Measurements from ENCODE around the gene PPFIA4. TPM values are rescaled to one million over a fixed set of nuclear protein-coding genes. Genes with fewer than 3 reads are reported as not detected.
A peak's percentile ranks its signal among the peaks of the same experiment; 100 is the strongest.

The PPFIA4 gene
- total RNA-seq, 1 experiment from 2014 or later = 21.1 TPM

- TF ChIP-seq, protein P1, sequence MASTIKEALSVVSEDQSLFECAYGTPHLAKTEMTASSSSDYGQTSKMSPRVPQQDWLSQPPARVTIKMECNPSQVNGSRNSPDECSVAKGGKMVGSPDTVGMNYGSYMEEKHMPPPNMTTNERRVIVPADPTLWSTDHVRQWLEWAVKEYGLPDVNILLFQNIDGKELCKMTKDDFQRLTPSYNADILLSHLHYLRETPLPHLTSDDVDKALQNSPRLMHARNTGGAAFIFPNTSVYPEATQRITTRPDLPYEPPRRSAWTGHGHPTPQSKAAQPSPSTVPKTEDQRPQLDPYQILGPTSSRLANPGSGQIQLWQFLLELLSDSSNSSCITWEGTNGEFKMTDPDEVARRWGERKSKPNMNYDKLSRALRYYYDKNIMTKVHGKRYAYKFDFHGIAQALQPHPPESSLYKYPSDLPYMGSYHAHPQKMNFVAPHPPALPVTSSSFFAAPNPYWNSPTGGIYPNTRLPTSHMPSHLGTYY (CRISPR knock-in tag; IDR thresholded peaks at IDR 0.05) = no peak
- TF ChIP-seq, protein P2, sequence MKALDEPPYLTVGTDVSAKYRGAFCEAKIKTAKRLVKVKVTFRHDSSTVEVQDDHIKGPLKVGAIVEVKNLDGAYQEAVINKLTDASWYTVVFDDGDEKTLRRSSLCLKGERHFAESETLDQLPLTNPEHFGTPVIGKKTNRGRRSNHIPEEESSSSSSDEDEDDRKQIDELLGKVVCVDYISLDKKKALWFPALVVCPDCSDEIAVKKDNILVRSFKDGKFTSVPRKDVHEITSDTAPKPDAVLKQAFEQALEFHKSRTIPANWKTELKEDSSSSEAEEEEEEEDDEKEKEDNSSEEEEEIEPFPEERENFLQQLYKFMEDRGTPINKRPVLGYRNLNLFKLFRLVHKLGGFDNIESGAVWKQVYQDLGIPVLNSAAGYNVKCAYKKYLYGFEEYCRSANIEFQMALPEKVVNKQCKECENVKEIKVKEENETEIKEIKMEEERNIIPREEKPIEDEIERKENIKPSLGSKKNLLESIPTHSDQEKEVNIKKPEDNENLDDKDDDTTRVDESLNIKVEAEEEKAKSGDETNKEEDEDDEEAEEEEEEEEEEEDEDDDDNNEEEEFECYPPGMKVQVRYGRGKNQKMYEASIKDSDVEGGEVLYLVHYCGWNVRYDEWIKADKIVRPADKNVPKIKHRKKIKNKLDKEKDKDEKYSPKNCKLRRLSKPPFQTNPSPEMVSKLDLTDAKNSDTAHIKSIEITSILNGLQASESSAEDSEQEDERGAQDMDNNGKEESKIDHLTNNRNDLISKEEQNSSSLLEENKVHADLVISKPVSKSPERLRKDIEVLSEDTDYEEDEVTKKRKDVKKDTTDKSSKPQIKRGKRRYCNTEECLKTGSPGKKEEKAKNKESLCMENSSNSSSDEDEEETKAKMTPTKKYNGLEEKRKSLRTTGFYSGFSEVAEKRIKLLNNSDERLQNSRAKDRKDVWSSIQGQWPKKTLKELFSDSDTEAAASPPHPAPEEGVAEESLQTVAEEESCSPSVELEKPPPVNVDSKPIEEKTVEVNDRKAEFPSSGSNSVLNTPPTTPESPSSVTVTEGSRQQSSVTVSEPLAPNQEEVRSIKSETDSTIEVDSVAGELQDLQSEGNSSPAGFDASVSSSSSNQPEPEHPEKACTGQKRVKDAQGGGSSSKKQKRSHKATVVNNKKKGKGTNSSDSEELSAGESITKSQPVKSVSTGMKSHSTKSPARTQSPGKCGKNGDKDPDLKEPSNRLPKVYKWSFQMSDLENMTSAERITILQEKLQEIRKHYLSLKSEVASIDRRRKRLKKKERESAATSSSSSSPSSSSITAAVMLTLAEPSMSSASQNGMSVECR (CRISPR knock-in tag; IDR thresholded peaks at IDR 0.05; ENCODE audit: borderline replicate concordance) = no peak
- TF ChIP-seq ZBTB21 (CRISPR knock-in tag; IDR thresholded peaks at IDR 0.05; ENCODE audit: borderline replicate concordance) (no peak), SOX15 (CRISPR knock-in tag; IDR thresholded peaks at IDR 0.05) (no peak), MXD4 (CRISPR knock-in tag; IDR thresholded peaks at IDR 0.05; ENCODE audit: borderline replicate concordance) (no peak), HMGA2 (CRISPR knock-in tag; IDR thresholded peaks at IDR 0.05) (no peak), RORB (CRISPR knock-in tag; IDR thresholded peaks at IDR 0.05) (no peak), MYBL2 (CRISPR knock-in tag; IDR thresholded peaks at IDR 0.05) (no peak), JAZF1 (CRISPR knock-in tag; IDR thresholded peaks at IDR 0.05) (no peak), CREM (CRISPR knock-in tag; IDR thresholded peaks at IDR 0.05) (no peak), GRHL2 (CRISPR knock-in tag; IDR thresholded peaks at IDR 0.05; ENCODE audit: insufficient replicate concordance, severe bottlenecking) (no peak)
- TF ChIP-seq, protein P3, sequence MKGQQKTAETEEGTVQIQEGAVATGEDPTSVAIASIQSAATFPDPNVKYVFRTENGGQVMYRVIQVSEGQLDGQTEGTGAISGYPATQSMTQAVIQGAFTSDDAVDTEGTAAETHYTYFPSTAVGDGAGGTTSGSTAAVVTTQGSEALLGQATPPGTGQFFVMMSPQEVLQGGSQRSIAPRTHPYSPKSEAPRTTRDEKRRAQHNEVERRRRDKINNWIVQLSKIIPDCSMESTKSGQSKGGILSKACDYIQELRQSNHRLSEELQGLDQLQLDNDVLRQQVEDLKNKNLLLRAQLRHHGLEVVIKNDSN (CRISPR knock-in tag; IDR thresholded peaks at IDR 0.05) = no peak
- Mint-ChIP-seq H3K4me3 (peak overlapping the region; percentile 24), H3K4me1 (peaks cover 15% of the 10 kb centered on the region), H3K36me3 (peaks cover 43% of the 10 kb centered on the region), H3K27me3 (ENCODE audit: low read depth) (peaks cover 29% of the 10 kb centered on the region), H3K9me3 (peaks cover 9% of the 10 kb centered on the region), H3K27ac (no peak overlapping the region)
- POLR2A ChIA-PET = no interaction called here
- DNase-seq (ENCODE audit: low spot score) (no peak), ATAC-seq (no peak)
- CTCF ChIA-PET = interaction anchor here (0.6 to 8.3 kb wide), 13 partner anchors 9 to 247 kb away, joined by 3 to 89 read pairs (median 6); partner anchors contain the start of gene ADORA1
These were observed 633 bp upstream of the PPFIA4 start for GRCh38 chr1:203025686-203026030.

GRCh38 chr1:203026666-203027663 lies 674 bp downstream of the PPFIA4 start:
- ChIA-PET CTCF (interaction anchor here (0.6 to 8.3 kb wide), 15 partner anchors 8 to 315 kb away, joined by 3 to 89 read pairs (median 6); partner anchors contain the start of gene ADORA1), POLR2A (interaction anchor here (0.9 kb wide), 1 partner anchor 13 kb away, joined by 3 read pairs; no protein-coding TSS in a partner anchor)
- Mint-ChIP-seq H3K27ac (no peak overlapping the region), H3K4me1 (peaks cover 15% of the 10 kb centered on the region), H3K9me3 (peaks cover 9% of the 10 kb centered on the region), H3K27me3 (ENCODE audit: low read depth) (peaks cover 29% of the 10 kb centered on the region), H3K36me3 (peaks cover 30% of the 10 kb centered on the region), H3K4me3 (peak overlapping the region; percentile 77)
- ATAC-seq (peak; percentile 65), DNase-seq (ENCODE audit: low spot score) (peak; percentile 29)
- TF ChIP-seq, protein P4, sequence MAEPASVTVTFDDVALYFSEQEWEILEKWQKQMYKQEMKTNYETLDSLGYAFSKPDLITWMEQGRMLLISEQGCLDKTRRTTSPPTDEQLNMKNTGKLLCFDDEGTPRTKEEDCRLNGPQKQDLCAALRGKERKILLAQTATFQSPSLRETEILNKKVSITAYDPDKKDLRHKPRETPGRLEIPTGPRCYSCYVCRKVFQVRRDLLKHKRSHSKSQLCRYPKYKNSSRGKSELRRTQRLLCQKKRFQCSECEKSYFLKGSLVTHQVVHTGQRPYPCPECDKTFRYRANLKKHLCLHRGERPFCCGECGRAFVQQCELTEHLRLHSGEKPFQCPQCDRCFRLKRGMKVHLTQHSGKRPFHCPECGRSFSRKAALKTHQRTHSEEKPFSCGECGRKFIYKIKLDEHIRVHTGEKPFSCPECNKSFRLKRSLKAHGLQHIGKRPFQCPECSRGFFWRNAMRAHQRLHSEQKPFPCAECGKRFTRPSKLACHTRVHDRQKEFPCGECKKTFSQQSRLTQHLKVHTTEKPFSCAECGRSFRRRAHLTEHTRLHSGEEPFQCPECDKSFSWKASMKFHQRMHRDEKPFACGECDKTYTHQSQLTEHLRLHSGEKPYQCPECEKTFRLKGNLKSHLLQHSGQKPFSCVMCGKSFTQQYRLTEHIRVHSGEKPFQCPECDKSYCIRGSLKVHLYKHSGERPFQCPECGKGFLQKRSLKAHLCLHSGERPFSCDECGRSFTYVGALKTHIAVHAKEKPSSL (CRISPR knock-in tag; conservative IDR thresholded peaks at IDR 0.05) = no peak
- TF ChIP-seq MXD4 (CRISPR knock-in tag; IDR thresholded peaks at IDR 0.05; ENCODE audit: borderline replicate concordance) (no peak), CBFB (CRISPR knock-in tag; IDR thresholded peaks at IDR 0.05; ENCODE audit: low read depth) (no peak), FOXJ3 (CRISPR knock-in tag; IDR thresholded peaks at IDR 0.05; ENCODE audit: borderline replicate concordance) (no peak), FOXP1 (CRISPR knock-in tag; IDR thresholded peaks at IDR 0.05; ENCODE audit: borderline replicate concordance) (0 out of 2 replicates have a peak, but pooled peaks have one; percentile 6), MYBL2 (CRISPR knock-in tag; IDR thresholded peaks at IDR 0.05) (no peak)
- TF ChIP-seq, protein P5, sequence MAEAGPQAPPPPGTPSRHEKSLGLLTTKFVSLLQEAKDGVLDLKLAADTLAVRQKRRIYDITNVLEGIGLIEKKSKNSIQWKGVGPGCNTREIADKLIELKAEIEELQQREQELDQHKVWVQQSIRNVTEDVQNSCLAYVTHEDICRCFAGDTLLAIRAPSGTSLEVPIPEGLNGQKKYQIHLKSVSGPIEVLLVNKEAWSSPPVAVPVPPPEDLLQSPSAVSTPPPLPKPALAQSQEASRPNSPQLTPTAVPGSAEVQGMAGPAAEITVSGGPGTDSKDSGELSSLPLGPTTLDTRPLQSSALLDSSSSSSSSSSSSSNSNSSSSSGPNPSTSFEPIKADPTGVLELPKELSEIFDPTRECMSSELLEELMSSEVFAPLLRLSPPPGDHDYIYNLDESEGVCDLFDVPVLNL (CRISPR knock-in tag; IDR thresholded peaks at IDR 0.05; ENCODE audit: borderline replicate concordance, low read depth) = no peak
- TF ChIP-seq, protein P6, sequence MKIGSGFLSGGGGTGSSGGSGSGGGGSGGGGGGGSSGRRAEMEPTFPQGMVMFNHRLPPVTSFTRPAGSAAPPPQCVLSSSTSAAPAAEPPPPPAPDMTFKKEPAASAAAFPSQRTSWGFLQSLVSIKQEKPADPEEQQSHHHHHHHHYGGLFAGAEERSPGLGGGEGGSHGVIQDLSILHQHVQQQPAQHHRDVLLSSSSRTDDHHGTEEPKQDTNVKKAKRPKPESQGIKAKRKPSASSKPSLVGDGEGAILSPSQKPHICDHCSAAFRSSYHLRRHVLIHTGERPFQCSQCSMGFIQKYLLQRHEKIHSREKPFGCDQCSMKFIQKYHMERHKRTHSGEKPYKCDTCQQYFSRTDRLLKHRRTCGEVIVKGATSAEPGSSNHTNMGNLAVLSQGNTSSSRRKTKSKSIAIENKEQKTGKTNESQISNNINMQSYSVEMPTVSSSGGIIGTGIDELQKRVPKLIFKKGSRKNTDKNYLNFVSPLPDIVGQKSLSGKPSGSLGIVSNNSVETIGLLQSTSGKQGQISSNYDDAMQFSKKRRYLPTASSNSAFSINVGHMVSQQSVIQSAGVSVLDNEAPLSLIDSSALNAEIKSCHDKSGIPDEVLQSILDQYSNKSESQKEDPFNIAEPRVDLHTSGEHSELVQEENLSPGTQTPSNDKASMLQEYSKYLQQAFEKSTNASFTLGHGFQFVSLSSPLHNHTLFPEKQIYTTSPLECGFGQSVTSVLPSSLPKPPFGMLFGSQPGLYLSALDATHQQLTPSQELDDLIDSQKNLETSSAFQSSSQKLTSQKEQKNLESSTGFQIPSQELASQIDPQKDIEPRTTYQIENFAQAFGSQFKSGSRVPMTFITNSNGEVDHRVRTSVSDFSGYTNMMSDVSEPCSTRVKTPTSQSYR (CRISPR knock-in tag; IDR thresholded peaks at IDR 0.05) = no peak
